Effector CD8-positive, alpha-beta T cell (primary cell): ENCODE data around the gene CDC14A.
"Not testable (repeated sequence)": the region's sequence is repeated elsewhere in the genome, so short reads cannot be mapped to it uniquely, and the experiment has no call there.

ENCODE experiments used
- DNase-seq: peaks from one replicate; lab custom pipeline; 2025; lab: John Stamatoyannopoulos, UW
- total RNA-seq, 4 experiments: gene quantifications; one replicate each; lab custom pipeline; 2026; lab: John Stamatoyannopoulos, UW

Gene CDC14A, protein sequence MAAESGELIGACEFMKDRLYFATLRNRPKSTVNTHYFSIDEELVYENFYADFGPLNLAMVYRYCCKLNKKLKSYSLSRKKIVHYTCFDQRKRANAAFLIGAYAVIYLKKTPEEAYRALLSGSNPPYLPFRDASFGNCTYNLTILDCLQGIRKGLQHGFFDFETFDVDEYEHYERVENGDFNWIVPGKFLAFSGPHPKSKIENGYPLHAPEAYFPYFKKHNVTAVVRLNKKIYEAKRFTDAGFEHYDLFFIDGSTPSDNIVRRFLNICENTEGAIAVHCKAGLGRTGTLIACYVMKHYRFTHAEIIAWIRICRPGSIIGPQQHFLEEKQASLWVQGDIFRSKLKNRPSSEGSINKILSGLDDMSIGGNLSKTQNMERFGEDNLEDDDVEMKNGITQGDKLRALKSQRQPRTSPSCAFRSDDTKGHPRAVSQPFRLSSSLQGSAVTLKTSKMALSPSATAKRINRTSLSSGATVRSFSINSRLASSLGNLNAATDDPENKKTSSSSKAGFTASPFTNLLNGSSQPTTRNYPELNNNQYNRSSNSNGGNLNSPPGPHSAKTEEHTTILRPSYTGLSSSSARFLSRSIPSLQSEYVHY
- 75.7 to 136 (median 107) reads per million in 4 experiments for total RNA-seq

DNA sequence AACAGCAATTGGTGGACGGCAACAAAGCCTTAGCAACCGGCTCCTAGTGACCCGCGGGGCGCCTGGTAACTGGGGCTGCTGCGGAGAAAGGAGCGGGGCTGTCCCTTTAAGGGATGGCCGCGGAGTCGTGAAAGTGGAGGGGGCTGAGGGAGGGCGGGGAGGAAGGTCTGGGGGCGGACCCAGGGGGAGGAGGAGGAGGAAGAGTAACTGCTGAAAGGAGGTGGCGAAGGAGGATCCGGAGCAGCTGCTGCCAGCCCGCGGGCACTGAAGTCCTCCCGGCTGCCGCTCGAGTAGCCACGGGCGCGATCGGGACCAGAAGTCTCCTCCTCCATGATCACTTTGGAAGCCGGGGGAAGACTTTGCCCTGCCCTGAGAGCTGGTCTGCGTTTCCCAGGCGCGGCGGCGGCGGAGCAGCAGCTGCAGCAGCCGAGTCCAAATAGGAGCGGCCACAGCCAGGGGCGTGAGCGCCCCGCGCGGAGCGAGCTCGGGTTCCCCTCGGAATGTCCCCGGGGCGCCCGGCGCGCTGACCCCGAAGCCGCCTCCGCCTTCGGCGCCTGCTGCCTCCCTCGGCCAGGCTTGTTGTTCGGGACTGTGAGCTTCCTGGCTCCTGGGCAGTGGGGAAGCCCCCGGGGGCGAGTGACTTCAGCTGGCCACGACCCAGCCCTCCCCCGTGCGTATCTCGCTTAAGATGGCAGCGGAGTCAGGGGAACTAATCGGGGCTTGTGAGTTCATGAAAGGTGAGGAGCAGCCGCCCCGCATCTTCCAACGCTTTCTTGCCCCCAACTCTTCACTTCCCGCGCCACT, at the start of gene CDC14A:
TSS of gene CDC14A (plus strand) at position 240 of the 804 bp plus-strand sequence. CDS start at position 689, 449 bp downstream.
- peak; percentile 78 for DNase-seq

DNA sequence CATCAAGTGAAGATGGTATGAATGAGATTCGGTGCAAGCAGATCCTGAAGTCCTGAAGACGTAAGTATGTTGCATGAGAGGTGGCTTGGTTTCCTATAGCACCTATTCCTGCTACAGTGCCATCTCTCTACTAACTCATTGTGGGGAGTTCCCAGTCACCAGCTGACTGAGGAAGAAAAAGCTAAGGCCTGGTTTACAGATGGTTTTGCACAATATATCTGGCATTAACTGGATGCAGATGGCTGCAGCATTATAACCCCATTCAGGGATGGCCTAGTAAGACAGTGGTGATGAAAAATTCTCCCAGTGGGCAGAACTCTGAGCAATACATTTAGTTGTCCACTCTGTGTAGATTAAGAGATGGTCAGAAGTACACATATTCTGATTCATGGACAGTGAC, 49.6 kb upstream of the CDC14A start:
- DNase-seq, result no peak

DNA sequence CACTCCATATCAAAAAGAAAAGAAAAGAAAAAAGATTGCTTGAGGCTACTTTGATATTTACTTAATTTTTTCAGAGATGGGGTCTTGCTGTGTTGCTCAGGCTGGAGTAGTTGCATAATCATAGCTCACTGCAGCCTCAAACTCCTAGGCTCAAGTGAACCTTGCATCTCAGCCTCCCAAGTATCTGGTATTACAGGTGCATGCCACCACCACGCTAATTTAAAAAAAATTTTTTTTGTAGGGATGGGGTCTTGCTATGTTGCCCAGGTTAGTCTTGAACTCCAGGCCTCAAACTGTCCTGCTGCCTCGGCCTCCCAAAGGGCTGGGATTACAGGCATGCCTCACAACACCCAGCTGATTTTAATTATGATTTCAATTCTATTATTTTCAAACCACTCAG, 48.1 kb upstream of the CDC14A start:
- DNase-seq, result no peak

DNA sequence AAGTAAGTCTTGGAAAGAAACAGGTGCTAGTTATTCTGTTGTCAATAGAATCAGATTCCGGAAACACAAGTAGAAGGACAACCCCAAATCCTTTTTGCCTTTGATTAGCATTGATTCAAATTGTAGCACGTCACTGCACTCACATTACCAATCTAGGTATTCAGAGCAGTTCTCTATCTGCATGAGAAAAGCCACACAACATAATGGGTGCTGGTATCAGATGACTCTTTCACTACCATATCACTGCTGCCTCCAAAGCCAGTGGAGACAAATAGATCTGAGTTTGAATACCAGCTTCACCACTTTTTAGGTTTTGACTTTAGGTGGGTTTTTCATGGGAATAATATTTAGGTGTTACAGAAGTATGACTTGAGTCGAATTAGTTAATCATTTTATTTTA, 47.4 kb upstream of the CDC14A start:
- no peak for DNase-seq

DNA sequence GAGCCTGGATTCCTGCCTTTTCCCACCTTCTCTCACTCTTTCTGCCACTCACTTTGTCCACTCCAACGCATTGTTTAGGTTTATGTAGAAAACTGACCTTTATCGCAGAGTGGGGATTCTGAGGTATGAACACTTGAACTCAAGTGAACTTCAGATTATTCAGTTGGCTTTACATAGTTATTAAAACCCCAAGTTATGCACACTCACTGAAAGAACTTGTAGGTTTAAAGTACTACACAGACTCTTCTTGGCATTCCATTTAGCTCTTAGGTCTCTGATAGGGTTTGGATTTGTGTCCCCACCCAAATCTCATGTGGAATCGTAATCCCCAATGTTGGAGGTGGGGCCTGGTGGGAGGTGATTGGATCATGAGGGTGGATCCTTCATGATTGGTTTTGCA, 46.4 kb upstream of the CDC14A start:
- no peak for DNase-seq

DNA sequence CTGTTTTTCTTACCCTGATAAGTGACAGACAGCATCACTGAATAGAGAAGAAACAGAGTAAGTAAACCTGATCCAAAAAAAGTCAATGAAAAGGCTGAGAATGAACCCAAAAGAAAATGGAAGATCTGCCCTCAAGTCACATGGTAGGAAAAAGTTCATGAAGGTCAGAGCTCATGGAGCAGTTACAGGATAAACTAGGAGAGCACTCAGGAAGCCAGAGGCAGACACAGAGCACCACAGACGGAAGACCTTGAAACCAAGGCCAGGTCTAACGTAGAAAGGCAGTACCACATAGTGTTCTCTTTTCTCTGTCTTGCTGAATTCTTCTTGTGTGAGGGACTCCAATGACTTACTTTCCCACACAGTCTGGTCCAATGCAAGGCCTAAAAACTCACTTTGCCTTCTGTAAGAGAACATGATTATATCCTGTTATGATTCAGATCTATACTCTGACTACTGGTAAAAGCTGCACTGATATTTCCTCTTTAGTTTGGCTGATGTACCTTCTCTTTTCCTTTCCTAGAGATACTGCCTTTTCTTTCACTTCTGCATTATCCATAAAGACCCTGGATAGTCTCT, 45.5 kb upstream of the CDC14A start:
- no peak for DNase-seq

DNA sequence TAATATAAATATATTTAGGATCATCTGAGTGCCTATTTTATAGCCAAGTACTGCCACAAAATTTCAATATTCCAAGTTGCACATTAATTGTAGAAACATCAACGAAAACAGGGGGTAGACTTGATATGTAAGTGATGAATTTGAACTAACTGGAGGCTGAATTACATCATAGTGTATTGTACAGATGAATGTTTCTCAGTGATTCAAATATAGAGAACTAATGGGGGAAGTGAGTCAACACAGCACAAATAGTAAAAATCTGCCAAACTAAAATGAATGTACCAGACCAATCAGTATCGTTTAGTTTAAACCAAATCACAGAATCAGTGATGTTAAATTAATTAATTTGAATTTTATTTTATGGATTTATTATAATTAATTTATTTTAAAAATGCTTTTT, 43.5 kb upstream of the CDC14A start:
- DNase-seq, result no peak

DNA sequence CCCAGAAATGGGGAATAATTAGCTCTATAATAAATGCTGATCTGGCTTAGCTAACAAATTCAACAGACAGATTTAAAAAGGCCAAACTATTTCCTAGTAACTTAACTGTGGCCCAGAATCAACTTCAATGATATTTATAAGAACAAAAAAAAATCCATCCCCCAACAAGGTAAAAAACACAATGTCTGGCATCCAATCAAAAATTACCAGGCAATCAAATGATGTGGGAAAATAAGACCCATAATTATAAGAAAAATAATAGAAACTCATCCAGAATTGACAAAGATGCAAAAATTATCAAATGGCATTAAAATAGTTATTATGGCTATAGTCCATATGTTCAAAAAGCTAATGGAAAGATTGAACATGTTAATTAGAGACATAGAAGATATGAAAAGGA, 42.4 kb upstream of the CDC14A start:
- no peak for DNase-seq

DNA sequence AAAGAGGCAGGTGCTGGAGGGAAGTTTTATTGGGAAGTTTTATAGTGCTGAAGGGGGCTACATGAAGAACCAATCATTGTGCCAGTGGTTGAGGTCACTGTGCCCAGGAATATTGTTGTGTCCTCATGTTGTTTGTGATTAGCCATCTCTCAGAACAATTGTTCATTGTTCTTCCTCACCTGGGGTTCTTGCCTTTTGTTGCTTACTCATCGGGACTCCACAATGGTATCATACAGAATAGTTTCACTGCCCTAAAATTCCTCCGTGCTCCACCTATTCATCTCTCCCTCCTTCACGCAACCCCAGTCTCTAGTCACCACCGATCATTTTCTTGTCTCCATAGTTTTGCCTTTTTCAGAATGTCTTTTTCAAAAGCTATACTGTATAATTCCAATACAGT, 38.9 kb upstream of the CDC14A start:
- DNase-seq, result no peak

DNA sequence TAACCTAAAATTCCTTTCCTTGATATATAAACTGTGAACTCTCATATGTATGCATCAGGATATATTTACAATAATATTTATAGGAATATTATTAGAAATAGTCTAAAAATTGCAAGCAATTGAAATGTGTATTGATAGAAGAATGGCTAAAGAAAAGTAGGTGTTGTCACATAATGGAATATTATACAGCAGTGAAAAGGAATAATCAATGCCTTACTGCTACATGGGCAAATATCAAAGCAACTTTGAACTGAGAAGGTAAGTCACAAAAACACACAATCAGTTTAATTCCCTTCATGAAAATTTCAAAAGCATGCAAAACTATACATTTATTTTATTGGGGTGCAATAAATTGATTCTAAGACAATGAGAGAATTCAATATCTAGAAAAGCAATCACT, 35.7 kb upstream of the CDC14A start:
- DNase-seq, result no peak

DNA sequence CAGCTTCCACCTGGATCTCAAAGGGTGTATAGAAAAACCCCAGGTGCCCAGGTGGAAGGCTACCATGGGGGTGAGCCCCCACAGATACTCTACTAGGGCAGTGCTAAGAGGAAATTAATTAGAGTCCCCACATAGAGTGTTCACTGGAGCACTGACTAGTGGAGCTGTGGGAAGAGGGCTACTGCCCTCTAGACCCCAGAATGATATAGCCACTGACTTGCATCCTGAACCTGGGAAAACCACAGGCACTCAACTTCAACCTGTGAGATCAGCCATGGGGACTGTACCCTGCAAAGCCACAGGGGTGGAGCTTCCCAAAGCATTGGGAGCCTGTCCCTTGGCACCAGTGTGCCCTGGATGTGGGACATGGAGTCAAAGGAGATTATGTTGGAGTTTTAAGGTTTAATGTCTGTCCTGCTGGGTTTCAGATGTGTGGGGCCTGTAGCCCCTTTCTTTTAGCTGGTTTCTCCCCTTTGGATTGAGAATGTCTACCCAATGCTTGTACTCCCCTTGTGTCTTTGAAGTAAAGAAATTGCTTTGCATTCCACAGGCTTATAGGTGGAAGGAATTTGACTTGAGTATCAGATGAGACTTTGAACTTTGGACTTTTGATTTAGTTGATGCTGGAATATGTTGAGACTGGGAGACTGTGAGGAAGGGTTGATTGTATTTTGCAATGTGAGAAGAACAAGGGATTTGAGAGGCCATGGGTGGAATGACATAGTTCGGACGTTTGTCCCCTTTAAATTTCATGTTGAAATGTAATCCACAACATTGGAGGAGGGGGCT, 31.8 kb upstream of the CDC14A start:
- DNase-seq, result no peak

DNA sequence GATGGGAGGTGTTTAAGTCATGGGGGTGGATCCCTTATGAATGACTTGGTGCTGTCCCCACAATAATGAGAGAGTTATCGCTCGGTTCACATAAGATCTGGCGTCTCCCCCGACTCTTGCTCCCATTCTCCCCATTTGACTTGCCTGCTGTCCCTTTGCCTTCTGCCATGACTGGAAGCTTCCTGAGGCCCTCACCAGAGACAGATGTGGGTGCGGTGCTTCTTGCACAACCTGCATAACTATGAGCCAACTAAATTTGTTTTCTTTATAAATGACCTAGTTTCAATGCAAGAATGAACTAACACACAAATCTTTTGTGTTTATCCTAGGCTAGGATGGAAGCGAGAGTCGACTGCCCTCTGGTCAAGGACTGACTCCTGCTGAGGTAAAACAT, 31.2 kb upstream of the CDC14A start:
- DNase-seq, result no peak

DNA sequence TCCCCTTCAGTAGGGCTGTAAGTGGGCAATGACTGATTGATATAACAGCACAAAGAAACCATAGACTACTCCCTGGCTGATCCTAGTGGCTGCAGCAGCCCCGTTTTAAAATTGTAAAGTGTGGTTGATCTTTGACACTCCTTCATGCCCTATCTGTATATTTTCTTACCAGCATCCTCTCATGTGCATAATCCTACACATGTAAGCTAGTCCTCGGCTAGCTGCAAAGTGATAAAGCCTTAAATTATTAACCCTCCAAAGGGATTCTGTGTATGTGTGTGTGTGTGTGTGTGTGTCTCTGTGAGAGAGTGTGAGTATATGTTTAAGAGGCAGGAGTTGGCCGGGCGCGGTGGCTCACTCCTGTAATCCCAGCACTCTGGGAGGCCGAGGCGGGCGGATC, 30.8 kb upstream of the CDC14A start:
- no peak for DNase-seq

DNA sequence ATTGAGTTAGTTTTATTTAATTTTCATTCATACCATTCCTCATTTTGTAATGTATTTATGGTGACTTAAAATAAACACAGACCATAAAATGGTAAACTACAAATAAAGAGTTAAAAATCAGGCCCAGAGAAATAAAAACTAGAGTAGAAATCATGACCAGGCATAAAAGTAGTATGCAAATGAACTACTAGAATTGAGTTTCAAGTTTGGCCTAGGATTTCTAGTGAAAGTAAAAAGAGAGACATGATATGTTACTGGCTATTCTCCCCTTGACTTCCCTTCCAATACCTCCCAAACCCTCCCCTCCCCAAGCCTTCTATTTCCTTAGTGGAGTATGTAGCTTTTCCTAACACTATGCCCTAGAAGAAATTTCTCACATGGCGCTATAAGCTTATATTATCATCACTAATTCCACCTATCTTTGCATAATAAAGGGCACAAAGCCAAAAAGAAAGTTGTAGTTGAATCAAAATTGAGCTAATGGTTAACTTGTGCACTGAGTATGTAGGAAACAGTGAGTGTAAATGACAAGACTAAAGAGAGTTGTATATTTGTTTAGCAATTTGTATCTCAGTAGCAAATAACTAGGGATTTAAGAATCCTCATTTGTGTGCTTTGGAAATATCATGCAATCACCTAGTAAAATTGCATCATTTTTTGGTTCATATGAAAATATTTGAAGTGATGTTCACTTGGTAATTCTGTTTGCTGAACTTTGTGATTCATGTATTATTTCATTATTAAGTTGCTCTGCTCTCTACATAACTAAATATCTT, 29.7 kb upstream of the CDC14A start:
- no peak for DNase-seq

DNA sequence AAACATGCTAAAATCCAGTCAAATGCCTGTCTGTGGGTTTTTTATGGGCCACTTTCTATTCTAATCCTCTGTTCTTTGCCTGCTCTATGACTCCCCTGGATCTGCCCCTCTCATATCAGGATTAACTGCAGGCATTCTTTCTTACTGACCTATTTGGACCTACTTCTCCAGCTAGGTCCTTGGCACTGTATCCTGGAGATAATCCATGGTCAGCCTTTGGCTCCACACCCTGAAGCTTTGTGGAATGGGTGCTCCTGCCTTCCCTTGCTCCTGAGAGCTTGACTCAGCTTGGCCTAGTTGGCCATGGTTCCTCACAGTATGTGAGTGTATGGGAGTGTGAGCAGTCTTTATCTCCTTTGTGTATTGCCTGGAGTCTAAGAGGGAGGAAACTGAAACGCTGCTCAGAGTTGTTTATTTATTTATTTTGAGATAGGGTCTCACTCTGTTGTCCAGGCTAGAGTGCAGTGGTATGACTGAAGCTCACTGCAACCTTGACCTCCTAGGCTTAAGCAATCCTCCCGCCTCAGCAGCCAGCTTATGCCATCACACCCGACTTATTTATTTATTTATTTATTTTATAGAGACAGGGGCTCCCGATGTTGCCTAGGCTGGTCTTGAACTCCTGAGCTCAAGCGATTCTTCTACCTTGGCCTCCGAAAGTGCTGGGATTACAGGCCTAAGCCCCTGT, 28.7 kb upstream of the CDC14A start:
- no peak for DNase-seq

DNA sequence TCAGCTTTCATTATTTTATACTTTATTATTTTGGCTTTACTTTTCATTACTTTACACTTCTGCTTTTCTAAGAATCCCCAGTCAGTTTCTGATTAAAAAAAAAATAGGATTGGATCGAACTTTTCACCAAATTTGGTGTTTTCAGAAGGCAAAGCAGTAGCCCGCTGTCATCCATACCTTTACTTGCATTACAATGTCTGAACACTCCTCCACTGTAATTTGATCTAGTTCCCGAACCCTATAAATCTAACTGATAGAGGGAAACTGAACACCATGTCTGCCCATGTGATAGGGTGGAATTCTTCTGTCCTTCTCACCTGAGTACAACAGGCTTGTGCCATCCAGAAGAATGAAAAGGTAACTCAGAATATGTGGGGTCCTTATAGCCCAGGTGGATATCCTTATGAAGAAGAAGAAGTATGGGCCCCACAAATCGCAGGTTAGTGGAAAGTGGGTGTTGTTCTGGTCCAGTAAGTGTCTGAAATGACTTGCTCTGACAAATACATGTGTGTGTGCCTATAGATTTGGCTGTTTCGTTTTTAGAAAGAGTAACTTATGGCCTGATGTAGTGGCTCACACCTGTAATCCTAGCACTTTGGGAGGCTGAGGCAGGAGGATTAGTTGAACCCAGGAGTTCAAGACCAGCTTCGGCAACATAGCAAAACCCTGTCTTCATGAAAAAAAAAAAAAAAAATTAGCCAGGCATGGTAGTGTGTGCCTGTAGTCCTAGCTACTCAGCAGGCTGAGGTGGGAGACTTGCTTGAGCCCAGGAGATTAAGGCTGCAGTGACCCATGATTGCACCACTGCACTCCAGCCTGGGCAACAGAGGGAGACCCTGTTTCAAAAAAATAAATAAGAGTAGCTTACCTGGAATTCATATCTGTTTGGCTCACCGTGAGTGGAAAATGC, 26.6 kb upstream of the CDC14A start:
- no peak for DNase-seq

DNA sequence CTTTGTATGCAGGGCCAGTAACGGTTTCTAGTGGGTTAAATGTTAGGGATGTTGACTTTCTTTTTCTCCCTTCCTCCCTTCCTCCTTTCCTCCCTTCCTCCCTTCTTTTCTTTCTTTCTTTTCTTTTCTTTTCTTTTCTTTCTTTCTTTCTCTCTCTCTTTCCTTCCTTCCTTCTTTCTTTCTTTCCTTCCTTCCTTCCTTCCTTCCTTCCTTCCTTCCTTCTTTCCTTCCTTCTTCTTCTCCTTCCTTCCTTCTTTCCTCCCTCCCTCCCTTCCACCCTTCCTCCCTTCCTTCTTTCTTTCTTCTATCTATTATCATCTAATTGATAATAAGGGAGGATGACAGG, 26.0 kb upstream of the CDC14A start:
- not testable (repeated sequence) for DNase-seq

DNA sequence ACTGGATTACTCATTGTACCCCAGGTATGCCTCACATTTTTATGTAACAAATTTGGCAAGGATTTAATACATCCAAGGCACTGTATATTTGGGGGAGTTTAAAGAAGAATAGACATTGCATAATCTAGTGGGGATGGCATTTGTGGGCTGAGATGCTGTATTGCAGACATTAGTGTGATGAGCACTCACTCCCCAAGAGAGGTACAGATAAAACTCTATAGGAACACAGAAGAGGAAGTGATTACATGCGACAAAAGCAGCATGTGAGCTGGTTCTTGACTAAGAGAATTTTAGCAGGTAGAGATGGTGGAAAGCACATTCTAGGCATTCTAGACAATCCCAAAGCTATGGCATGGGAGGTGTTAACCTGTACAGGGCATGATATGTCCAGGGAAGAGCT, 24.2 kb upstream of the CDC14A start:
- no peak for DNase-seq

DNA sequence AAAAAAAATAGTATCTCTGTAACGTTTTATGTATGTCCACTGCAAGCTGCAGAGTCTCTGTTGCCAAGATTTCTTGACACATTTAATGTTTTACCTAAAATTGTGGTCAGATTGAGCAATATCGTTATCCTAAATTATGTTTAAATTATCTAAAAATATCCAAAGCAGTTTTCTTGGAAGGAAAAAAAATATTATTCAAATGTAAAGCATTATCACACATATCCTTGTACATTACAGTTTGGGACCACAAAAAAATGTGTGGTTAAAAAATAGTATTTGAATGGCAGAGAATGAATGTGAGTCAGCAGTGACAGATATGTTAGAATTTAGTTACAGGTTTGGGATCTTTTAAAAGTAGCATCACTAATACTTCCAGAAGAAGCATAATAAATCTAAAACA, 21.2 kb upstream of the CDC14A start:
- DNase-seq, result not testable (repeated sequence)
